ENCODE measurements around the gene USP3. TPM values are rescaled to one million over a fixed set of nuclear protein-coding genes. Genes with fewer than 3 reads are reported as not detected.

The USP3 gene
- total and polyA plus RNA-seq, 2 of the 4 experiments (the other 2 are of a cell fraction): 17.3 to 52.3 TPM

- Histone ChIP-seq H2AK5ac (ENCODE audit: low read depth, low read length) (no peak overlapping the region), H3K27me3 (ENCODE audit: control insufficient read depth, insufficient read depth, low read length) (no peaks in the 10 kb centered on the region), H3K4me1 (ENCODE audit: control insufficient read depth, insufficient read depth, low read length) (peaks cover 7% of the 10 kb centered on the region), H2AFZ (replicated peaks; ENCODE audit: low read length, poor library complexity) (no peak overlapping the region), H3K4me2 (ENCODE audit: low read depth, low read length) (no peak overlapping the region), H2BK15ac (ENCODE audit: low read depth, low read length) (no peak overlapping the region), H3K4me3 (ENCODE audit: insufficient read depth, low read depth, low read length) (no peak overlapping the region), H3K79me1 (ENCODE audit: low read depth in 1 of 2, low read length in 2 of 2) (peaks cover 0 to 4% of the 10 kb centered on the region in 2 experiments; a peak in 2 of 4 replicates), H2BK120ac (ENCODE audit: low read depth, low read length) (no peak overlapping the region), H3K56ac (ENCODE audit: extremely low read depth, insufficient read depth, low read length) (no peak overlapping the region), H3K36me3 (ENCODE audit: control insufficient read depth, insufficient read depth, low read length) (peaks cover 14% of the 10 kb centered on the region), H4K91ac (ENCODE audit: insufficient read depth, low read depth, low read length) (no peak overlapping the region), H3K4ac (ENCODE audit: low read depth, low read length) (no peak overlapping the region), H2BK20ac (ENCODE audit: low read depth, low read length) (no peak overlapping the region), H3K9me3 (ENCODE audit: control insufficient read depth, insufficient read depth, low read length) (no peaks in the 10 kb centered on the region), H3K14ac (replicated peaks; ENCODE audit: low read depth, low read length) (no peak overlapping the region), H3K18ac (ENCODE audit: low read depth, low read length) (no peak overlapping the region), H3K9ac (ENCODE audit: low read depth, low read length) (no peak overlapping the region), H3K9me1 (ENCODE audit: insufficient read depth, low read length) (0 out of 2 replicates have a peak, but pooled peaks cover 3% of the 10 kb centered on the region), H4K20me1 (ENCODE audit: insufficient read depth, low read length) (peaks cover 6% of the 10 kb centered on the region; the same call in 1 of the 2 replicates), H3K23ac (ENCODE audit: low read depth, low read length) (no peak overlapping the region), H4K5ac (ENCODE audit: low read depth, low read length) (no peak overlapping the region), H4K8ac (ENCODE audit: low read depth in 2 of 2, low read length in 2 of 2) (no peak overlapping the region), H2BK5ac (ENCODE audit: low read depth, low read length, poor library complexity, severe bottlenecking) (no peak overlapping the region), H3K27ac (ENCODE audit: insufficient read depth, low read length) (no peak overlapping the region), H2AK9ac (replicated peaks; ENCODE audit: low read depth, low read length, poor library complexity) (no peak overlapping the region)
- ChIA-PET POLR2A (ENCODE audit: unreplicated experiment) (no interaction called here), CTCF (no interaction called here)
- intact Hi-C loops (cut with micrococcal nuclease): no loop called here
- no CpG with 5 or more reads among the region's 3 CpGs for WGBS, 2 experiments (ENCODE audit: extremely low coverage in 2 of 2, insufficient read length in 1 of 2)
- in situ Hi-C loops (cut with MboI; ENCODE audit: low sequenced_read_pairs): no loop called here
- DNase-seq (no peak), ATAC-seq (ENCODE audit: low read depth) (no peak)
- dilution Hi-C loops (cut with HindIII; ENCODE audit: low sequenced_read_pairs, unreplicated experiment): no loop called here
- TF ChIP-seq CHD1 (IDR thresholded peaks at IDR 0.05; ENCODE audit: low read depth, low read length): no peak
- TF ChIP-seq, protein P1, sequence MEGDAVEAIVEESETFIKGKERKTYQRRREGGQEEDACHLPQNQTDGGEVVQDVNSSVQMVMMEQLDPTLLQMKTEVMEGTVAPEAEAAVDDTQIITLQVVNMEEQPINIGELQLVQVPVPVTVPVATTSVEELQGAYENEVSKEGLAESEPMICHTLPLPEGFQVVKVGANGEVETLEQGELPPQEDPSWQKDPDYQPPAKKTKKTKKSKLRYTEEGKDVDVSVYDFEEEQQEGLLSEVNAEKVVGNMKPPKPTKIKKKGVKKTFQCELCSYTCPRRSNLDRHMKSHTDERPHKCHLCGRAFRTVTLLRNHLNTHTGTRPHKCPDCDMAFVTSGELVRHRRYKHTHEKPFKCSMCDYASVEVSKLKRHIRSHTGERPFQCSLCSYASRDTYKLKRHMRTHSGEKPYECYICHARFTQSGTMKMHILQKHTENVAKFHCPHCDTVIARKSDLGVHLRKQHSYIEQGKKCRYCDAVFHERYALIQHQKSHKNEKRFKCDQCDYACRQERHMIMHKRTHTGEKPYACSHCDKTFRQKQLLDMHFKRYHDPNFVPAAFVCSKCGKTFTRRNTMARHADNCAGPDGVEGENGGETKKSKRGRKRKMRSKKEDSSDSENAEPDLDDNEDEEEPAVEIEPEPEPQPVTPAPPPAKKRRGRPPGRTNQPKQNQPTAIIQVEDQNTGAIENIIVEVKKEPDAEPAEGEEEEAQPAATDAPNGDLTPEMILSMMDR (conservative IDR thresholded peaks at IDR 0.05; ENCODE audit: low read depth, low read length): no peak
- no peak for TF ChIP-seq FOS (IDR thresholded peaks at IDR 0.05; ENCODE audit: low read depth, low read length)
- no peak for TF ChIP-seq RAD21 (IDR thresholded peaks at IDR 0.05; ENCODE audit: low read length)
- TF ChIP-seq MAFK (IDR thresholded peaks at IDR 0.05; ENCODE audit: low read depth, low read length): no peak
- TF ChIP-seq CEBPB (IDR thresholded peaks at IDR 0.05; ENCODE audit: low read depth, low read length): no peak
- no peak for TF ChIP-seq NFE2L2 (IDR thresholded peaks at IDR 0.05; ENCODE audit: low read depth, low read length)
- BruUV-seq (replicated peaks): no TSS peak
These were observed 100.6 kb downstream of the USP3 start for GRCh38 chr15:63605036-63605435.
